Cerebellar nuclear complex (tissue), 1 donor: ENCODE measurements around the gene CTNNA2.
A peak's percentile ranks its signal among the peaks of the same experiment; 100 is the strongest.

Experiments used
- DNase-seq, 2 experiments: peaks; one replicate each; lab custom pipeline; 2025; lab: John Stamatoyannopoulos, UW

The CTNNA2 gene

DNA sequence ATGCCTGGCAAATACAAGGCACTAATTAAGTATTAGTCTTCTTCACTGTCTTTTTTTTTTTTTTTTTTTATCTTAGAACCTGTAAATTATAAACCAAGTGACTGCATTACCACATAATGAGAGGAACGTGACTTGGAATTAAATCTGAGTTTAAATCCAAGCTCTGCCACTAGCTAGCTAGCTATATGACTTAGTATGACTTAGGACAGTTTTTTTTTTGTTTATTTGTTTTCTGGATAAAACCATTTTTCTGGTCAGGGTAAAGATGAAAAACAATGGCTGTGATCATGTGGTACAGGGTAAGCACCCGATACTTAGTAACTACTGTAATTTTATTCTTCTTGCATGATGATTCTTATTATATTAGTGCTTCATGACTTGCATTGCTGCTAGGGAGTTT, 983.5 kb downstream of the CTNNA2 start:
- DNase-seq: no peak

- no peak for DNase-seq
Measured at GRCh38 chr2:80496775-80497174, 983.9 kb downstream of the CTNNA2 start.

DNA sequence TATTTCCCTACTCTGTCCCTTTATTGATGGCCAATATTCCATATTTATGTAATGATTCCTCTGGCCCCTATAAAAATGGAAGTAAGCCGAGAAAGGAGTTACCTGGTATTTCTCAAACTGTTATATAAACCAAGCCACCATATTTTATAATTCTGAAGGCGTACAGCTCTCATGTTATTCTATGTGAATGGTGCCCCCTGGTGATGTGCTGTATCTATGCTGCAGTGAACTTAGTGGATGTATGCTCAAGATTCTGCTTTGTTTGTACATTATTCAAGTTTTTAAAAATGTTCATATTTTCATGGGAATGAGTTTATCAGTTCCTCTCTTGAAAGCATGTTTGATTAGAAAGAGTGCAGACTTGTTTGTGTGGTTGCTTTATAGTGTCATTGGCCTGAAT, 986.2 kb downstream of the CTNNA2 start:
- no peak for DNase-seq

GRCh38 chr2:80501874-80502624, 989.2 kb downstream of the CTNNA2 start:
- no peak for DNase-seq

DNA sequence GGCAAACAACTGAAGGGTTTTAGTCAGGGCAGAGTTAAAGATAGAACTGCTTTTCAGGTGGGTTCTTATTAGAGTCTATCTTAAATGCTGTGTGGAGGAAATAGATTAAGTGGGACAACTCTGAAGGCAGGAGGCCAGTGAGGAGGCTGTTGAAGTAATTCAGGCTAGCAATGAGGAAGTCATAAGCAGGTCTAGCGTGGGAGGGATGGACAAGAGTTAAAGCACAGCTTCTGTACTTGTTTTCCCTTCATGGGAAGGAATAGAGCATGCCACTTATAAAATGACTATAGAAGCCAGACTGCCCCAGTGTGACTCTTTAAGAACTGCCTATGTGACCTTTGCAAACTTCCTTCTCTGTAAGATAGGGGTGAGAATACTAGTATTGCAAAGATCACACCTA, 993.7 kb downstream of the CTNNA2 start:
- DNase-seq: no peak

- no peak for DNase-seq
Measured at GRCh38 chr2:80510716-80511115, 997.9 kb downstream of the CTNNA2 start.

DNA sequence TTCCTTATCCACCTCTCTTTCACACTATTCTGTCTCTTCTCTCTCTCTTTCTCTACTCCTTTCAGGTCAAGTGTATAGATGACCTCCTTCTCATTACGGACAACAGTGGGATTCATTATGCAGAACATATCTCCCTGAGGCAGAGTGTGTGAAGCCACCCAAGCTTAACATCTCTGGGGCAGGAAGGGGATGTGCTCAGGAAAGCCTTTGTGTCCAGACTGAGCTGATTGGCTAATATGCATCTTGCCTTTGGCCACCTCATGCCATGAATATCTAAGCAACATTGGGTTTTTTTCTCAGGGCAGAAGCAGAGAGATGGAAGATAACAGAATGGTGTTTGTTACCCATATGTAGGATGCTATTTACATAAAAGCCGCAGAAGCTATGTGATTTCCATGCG, 1003.1 kb downstream of the CTNNA2 start:
- no peak for DNase-seq

DNA sequence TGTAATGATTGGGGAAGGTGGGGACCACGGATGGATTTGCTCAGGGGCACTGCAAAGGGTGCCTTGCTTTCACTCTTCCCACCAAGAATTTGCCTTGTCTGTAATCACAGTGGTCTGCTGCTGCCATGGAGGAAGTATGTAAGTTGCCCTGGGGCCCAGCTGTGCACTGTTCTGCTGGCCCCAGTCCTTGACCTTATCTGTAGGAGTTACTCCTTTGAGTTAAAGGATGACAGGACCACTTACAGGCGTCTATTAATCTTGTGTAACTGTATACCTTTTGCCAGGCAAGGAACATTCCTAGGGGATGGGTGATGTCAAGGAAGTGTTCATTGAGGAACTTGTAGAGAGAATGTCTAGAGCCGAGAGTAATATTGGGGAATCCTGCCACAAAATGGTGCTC, 1004.5 kb downstream of the CTNNA2 start:
- DNase-seq: no peak

DNA sequence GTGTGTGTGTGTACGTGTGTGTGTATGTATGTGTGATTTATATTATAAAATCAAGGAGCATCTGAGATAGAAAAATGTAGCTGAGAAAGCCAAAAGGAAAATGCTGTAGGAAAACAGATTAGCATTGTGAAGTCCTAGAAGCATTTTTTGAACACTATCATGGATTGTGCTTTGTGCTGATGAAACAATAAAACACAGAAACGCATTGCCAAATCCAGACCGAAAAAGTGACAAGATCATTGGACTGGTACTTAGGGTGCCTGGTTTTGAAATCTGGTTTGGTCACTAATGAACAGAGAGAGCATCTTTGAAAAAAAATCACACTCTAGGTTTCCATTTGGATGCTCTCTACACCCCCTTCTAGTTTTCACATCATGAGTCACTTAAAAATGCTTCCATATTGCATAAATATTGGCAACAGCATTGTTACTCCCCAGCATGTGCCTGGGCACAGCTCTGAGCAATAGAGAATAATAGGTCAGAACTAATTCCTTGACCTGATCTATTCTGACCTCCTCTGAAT, 1006.3 kb downstream of the CTNNA2 start:
- DNase-seq: no peak

- no peak for DNase-seq
Measured at GRCh38 chr2:80519699-80520291, 1006.9 kb downstream of the CTNNA2 start.

DNA sequence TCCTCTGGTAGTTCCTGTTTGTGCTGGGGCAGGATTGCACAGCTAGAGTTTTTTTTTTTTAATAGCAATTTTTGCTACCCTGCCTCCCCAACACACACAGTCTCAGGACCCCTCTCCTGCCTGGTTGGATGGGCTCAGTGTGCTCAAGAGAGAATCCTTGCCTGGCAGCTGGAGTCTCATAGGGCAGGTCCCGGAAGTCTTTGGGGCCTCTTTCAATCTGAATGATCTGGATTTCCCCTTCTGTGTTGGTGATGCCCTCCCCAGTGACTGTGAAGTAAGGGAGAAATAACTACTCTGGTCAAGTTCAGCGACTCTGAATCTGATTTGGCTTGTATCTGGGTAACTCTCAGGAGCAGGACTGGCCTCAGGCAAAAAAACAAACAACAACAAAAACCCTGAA, 1012.3 kb downstream of the CTNNA2 start:
- no peak for DNase-seq

- no peak for DNase-seq
Measured at GRCh38 chr2:80527119-80527518, 1014.3 kb downstream of the CTNNA2 start.

DNA sequence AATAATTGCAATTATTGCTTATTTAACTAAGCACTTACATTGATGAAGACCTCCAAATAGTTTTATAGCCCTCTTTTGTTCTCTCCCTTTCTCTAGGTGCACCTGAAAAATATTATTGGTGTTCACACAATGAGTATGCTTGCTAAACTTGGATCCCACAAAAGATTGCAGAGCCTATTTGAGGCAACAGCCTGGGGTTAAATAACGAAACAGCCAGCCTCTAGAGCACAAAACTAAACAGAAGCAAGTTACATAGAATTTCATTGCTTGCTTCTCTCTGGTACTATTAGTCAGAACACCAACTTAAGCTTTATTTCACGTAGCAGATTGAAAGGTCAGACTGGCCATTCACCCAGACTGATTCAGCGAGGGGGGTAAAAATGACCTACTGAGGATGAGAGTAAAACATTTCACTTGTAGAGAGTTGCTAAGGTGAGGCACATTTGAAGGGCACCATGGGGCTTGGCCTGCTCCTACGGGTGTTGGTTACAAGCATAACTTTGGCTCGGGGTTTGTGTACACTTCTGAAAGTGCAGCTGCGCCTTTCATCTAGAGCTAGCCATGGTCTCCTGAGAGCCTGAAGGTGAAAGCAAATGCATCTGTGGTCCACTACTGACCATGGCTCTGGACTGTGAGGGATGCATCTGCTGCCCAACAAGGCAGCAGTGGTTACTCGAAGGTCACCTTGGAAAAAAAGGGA, 1016.8 kb downstream of the CTNNA2 start:
- DNase-seq: no peak

DNA sequence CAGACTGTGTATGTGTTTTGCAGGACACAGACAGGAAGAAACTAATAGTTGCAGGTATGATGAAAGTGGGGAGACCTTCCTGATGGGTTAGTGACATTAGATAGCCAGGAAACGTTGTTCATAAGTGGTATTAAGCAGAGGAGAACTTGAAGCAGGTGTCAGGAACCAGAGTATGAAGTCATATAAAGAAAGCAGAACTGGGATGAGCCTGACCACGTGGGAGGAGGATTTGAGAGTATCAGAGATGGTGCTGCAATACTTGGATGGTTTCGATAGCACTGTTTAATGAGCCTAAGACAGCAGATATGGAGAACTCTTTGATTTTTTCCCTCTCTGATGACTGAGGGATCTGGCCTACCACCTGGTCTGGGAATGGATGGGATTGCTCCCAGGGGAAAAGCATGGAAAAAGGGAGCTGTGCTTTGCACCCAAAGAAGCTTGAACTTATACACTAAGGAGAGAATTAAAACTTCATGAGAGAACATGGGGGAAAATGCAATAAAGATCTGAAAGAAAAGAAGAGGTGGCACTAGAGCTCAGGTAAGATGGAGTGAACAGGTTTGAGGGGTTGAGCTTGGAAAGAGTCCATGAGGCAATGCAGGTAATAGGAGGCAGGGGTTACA, 1017.7 kb downstream of the CTNNA2 start:
- DNase-seq: no peak

- DNase-seq: no peak
Measured at GRCh38 chr2:80531319-80531718, 1018.5 kb downstream of the CTNNA2 start.

- DNase-seq: no peak
Measured at GRCh38 chr2:80545420-80546210, 1032.8 kb downstream of the CTNNA2 start.

GRCh38 chr2:80546766-80547165, 1033.9 kb downstream of the CTNNA2 start:
- no peak for DNase-seq

DNA sequence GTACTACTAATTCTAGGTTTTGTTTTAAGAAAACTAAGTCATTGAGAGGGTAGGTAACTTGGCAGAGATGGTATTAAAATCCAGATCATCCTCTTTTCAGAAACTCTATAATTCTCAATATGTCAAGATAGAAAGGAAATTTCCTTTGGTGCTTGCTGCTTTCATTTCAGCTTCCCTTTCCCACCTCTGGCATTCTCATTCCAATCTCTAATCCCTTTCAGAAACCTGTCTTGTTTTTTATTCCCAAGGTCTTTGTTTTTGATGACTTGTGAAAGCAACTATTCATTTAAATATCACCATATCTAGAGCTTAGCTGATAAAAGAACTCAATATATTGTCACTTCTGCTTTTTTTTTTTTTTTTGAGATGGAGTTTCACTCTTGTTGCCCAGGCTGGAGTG, 1034.5 kb downstream of the CTNNA2 start:
- DNase-seq: no peak

DNA sequence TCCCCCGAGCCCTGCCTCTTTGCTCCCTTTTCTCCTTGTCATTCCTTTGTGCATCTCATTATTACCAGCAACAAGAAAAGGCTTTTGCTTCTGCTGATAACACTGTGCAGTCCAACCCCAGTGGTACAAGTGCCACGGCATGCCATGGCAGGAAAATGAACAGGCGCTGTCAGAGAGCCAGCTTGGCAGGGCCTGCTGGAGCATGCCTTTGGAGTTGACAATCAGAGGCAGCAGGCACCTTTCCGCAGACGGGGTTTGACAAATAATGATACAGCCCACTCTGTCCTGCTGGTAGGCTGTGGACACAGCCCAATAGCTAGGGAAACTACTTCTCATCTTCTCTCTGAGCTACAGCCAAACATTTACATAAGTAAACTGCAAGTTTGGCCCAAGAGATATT, 1035.6 kb downstream of the CTNNA2 start:
- peak; percentile 47 to 72 for DNase-seq

DNA sequence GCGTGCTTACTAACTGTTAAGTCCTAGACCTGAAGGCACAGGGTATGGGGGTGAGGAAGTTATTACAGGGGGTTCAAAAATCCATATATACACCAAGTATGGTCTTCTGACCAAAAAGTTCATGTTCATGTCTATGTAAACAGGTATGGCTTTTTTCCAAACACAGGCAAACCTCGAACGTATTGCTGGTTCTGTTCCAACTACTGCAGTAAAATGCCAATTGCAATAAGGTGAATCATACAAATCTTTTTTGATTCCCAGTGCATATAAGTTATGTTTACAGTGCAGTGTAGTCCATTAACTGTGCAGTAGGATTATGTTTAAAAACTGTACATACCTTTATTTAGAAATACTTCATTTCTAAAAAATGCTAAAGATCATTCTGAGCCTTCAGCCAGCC, 1037.0 kb downstream of the CTNNA2 start:
- DNase-seq: no peak

GRCh38 chr2:80560326-80560725, 1047.5 kb downstream of the CTNNA2 start:
- no peak for DNase-seq

- no peak for DNase-seq
Measured at GRCh38 chr2:80568011-80568410, 1055.2 kb downstream of the CTNNA2 start.
